Measurements from ENCODE around the gene HSFX4. TPM values are rescaled to one million over a fixed set of nuclear protein-coding genes. Genes with fewer than 3 reads are reported as not detected.
A peak's percentile ranks its signal among the peaks of the same experiment; 100 is the strongest.

Gene HSFX4
- total and polyA plus RNA-seq, 9 of the 15 experiments (the other 6 are each of a cell fraction or from before 2014, with no cell fraction given), result 0.10 to 0.24 (median 0.14) TPM; not detected in 6

DNA sequence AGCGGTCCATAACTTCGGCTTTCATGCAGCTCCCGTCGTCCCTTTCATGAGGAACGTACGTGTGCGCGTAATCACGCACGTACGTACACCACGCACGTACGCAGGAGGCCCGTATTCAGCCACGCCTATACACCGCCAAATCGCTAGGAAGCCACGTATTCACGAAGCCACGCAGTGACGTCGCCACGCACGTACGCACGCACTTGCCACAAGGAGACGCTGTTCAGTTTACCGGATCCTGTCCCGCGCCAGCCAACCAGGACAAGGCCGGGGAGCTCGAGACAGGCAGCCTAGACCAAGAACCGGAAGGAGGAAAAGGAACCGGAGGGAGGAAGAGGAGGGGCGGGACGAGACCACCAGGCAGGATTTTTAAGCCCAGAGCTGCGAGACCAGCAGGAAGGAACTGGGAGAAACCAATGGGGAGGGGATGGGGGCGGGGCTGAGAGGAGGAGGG, 9.1 kb downstream of the HSFX4 start, which contains the start of gene EOLA2 (continued):
- TF ChIP-seq, protein P1, sequence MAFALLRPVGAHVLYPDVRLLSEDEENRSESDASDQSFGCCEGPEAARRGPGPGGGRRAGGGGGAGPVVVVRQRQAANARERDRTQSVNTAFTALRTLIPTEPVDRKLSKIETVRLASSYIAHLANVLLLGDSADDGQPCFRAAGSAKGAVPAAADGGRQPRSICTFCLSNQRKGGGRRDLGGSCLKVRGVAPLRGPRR (CRISPR knock-in tag; IDR thresholded peaks at IDR 0.05), result no peak
- TF ChIP-seq ZKSCAN1 (IDR thresholded peaks at IDR 0.05; ENCODE audit: low read depth, low read length) (0 out of 2 replicates have a peak, but pooled peaks have one; percentile 36), CHD2 (IDR thresholded peaks at IDR 0.05; ENCODE audit: low read depth, low read length) (no peak), HDGF (IDR thresholded peaks at IDR 0.05) (0 out of 2 replicates have a peak, but pooled peaks have one; percentile 19), CHCHD3 (CRISPR knock-in tag; IDR thresholded peaks at IDR 0.05) (no peak), MYC (IDR thresholded peaks at IDR 0.05; ENCODE audit: low read depth, low read length) (peak; percentile 76), MYC (CRISPR knock-in tag; IDR thresholded peaks at IDR 0.05; ENCODE audit: borderline replicate concordance, low read depth) (no peak), FIP1L1 (IDR thresholded peaks at IDR 0.05; ENCODE audit: low read depth, low read length, poor library complexity, severe bottlenecking) (no peak), ZZZ3 (IDR thresholded peaks at IDR 0.05) (0 out of 2 replicates have a peak, but pooled peaks have one; percentile 74), POLR2AphosphoS5 (IDR thresholded peaks at IDR 0.05; ENCODE audit: control insufficient read depth, insufficient read depth, low read depth, low read length) (peak; percentile 52; the same call in 1 of the 2 replicates), GABPA (tag; conservative IDR thresholded peaks at IDR 0.05; ENCODE audit: low read depth) (peak; percentile 80), RBFOX2 (IDR thresholded peaks at IDR 0.05; ENCODE audit: low read depth, low read length) (peak; percentile 70), RNF2 (IDR thresholded peaks at IDR 0.05) (no peak), POU5F1 (IDR thresholded peaks at IDR 0.05; ENCODE audit: borderline replicate concordance, low read depth, low read length, partially characterized antibody) (no peak), JUN (IDR thresholded peaks at IDR 0.05; ENCODE audit: borderline replicate concordance, low read depth, low read length) (peak; percentile 74), JUN (CRISPR knock-in tag; IDR thresholded peaks at IDR 0.05; ENCODE audit: borderline replicate concordance) (no peak; the same call in 1 of the 2 replicates), NR2C2 (CRISPR knock-in tag; IDR thresholded peaks at IDR 0.05) (no peak), NR2C2 (tag; IDR thresholded peaks at IDR 0.05) (no peak), GATA2 (CRISPR knock-in tag; IDR thresholded peaks at IDR 0.05) (no peak), ZNF253 (CRISPR knock-in tag; conservative IDR thresholded peaks at IDR 0.05) (no peak)
- TF ChIP-seq, protein P2, sequence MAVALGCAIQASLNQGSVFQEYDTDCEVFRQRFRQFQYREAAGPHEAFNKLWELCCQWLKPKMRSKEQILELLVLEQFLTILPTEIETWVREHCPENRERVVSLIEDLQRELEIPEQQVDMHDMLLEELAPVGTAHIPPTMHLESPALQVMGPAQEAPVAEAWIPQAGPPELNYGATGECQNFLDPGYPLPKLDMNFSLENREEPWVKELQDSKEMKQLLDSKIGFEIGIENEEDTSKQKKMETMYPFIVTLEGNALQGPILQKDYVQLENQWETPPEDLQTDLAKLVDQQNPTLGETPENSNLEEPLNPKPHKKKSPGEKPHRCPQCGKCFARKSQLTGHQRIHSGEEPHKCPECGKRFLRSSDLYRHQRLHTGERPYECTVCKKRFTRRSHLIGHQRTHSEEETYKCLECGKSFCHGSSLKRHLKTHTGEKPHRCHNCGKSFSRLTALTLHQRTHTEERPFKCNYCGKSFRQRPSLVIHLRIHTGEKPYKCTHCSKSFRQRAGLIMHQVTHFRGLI (CRISPR knock-in tag; IDR thresholded peaks at IDR 0.05), result no peak
- TF ChIP-seq, protein P3, sequence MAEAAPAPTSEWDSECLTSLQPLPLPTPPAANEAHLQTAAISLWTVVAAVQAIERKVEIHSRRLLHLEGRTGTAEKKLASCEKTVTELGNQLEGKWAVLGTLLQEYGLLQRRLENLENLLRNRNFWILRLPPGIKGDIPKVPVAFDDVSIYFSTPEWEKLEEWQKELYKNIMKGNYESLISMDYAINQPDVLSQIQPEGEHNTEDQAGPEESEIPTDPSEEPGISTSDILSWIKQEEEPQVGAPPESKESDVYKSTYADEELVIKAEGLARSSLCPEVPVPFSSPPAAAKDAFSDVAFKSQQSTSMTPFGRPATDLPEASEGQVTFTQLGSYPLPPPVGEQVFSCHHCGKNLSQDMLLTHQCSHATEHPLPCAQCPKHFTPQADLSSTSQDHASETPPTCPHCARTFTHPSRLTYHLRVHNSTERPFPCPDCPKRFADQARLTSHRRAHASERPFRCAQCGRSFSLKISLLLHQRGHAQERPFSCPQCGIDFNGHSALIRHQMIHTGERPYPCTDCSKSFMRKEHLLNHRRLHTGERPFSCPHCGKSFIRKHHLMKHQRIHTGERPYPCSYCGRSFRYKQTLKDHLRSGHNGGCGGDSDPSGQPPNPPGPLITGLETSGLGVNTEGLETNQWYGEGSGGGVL (CRISPR knock-in tag; IDR thresholded peaks at IDR 0.05), result no peak
- TF ChIP-seq, protein P4, sequence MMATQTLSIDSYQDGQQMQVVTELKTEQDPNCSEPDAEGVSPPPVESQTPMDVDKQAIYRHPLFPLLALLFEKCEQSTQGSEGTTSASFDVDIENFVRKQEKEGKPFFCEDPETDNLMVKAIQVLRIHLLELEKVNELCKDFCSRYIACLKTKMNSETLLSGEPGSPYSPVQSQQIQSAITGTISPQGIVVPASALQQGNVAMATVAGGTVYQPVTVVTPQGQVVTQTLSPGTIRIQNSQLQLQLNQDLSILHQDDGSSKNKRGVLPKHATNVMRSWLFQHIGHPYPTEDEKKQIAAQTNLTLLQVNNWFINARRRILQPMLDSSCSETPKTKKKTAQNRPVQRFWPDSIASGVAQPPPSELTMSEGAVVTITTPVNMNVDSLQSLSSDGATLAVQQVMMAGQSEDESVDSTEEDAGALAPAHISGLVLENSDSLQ (IDR thresholded peaks at IDR 0.05), result peak; percentile 84
- TF ChIP-seq, protein P5, sequence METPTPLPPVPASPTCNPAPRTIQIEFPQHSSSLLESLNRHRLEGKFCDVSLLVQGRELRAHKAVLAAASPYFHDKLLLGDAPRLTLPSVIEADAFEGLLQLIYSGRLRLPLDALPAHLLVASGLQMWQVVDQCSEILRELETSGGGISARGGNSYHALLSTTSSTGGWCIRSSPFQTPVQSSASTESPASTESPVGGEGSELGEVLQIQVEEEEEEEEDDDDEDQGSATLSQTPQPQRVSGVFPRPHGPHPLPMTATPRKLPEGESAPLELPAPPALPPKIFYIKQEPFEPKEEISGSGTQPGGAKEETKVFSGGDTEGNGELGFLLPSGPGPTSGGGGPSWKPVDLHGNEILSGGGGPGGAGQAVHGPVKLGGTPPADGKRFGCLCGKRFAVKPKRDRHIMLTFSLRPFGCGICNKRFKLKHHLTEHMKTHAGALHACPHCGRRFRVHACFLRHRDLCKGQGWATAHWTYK (CRISPR knock-in tag; IDR thresholded peaks at IDR 0.05), result peak; percentile 89

All from K562 (cell line).